ENCODE results near the gene GAS2L3.

DNA sequence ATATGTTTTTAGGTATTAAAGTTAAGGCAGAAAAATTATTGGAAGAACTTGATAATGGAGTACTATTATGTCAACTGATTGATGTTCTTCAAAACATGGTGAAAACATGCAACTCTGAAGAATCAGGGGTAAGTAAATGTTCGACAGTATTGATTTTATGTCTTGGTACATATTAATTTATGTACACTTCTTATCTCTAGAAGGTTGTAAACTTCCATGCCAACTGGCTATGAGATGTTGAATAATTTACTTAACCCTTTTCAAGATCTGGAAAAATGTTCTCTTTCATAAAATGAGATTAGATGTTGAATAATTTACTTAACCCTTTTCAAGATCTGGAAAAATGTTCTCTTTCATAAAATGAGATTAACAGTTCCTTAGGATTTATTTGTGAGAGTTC is 28.1 kb downstream of the GAS2L3 start:
- TF ChIP-seq, protein P1, sequence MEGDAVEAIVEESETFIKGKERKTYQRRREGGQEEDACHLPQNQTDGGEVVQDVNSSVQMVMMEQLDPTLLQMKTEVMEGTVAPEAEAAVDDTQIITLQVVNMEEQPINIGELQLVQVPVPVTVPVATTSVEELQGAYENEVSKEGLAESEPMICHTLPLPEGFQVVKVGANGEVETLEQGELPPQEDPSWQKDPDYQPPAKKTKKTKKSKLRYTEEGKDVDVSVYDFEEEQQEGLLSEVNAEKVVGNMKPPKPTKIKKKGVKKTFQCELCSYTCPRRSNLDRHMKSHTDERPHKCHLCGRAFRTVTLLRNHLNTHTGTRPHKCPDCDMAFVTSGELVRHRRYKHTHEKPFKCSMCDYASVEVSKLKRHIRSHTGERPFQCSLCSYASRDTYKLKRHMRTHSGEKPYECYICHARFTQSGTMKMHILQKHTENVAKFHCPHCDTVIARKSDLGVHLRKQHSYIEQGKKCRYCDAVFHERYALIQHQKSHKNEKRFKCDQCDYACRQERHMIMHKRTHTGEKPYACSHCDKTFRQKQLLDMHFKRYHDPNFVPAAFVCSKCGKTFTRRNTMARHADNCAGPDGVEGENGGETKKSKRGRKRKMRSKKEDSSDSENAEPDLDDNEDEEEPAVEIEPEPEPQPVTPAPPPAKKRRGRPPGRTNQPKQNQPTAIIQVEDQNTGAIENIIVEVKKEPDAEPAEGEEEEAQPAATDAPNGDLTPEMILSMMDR (conservative IDR thresholded peaks at IDR 0.05; ENCODE audit: low read length) = no peak
- TF ChIP-seq EZH2phosphoT487 (IDR thresholded peaks at IDR 0.05; ENCODE audit: borderline replicate concordance, low read depth, low read length) = no peak

Data from OCI-LY7 (cell line).